ENCODE data around the gene OSBPL9.

- TF ChIP-seq FOXM1 (IDR thresholded peaks at IDR 0.05; ENCODE audit: borderline replicate concordance) (no peak), HDGF (IDR thresholded peaks at IDR 0.05; ENCODE audit: borderline replicate concordance) (no peak), SP1 (IDR thresholded peaks at IDR 0.05) (no peak), ARNT (IDR thresholded peaks at IDR 0.05) (no peak), ELF4 (IDR thresholded peaks at IDR 0.05) (no peak), TARDBP (IDR thresholded peaks at IDR 0.05) (no peak), BHLHE40 (IDR thresholded peaks at IDR 0.05; ENCODE audit: borderline replicate concordance) (no peak), ZNF384 (IDR thresholded peaks at IDR 0.05) (no peak), FOXA1 (IDR thresholded peaks at IDR 0.05) (no peak), LEF1 (IDR thresholded peaks at IDR 0.05; ENCODE audit: borderline replicate concordance) (no peak), NFRKB (IDR thresholded peaks at IDR 0.05) (no peak), FOXK2 (IDR thresholded peaks at IDR 0.05) (no peak)
- TF ChIP-seq, protein P1, sequence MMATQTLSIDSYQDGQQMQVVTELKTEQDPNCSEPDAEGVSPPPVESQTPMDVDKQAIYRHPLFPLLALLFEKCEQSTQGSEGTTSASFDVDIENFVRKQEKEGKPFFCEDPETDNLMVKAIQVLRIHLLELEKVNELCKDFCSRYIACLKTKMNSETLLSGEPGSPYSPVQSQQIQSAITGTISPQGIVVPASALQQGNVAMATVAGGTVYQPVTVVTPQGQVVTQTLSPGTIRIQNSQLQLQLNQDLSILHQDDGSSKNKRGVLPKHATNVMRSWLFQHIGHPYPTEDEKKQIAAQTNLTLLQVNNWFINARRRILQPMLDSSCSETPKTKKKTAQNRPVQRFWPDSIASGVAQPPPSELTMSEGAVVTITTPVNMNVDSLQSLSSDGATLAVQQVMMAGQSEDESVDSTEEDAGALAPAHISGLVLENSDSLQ (IDR thresholded peaks at IDR 0.05), result no peak
Measured at GRCh38 chr1:51794868-51795267, 178.0 kb downstream of the OSBPL9 start.
